HG03571 (cell line): Measurements from ENCODE around the gene NOC4L.

Experiments
- ATAC-seq: cut with Tn5 transposase; IDR thresholded peaks from one replicate; pipeline ENCODE4 v1.9.1; 2021; ENCODE audit not compliant: unreplicated experiment

NOC4L gene

GRCh38 chr12:132154941-132155770 lies 10.9 kb downstream of the NOC4L start:
- no peak for ATAC-seq

DNA sequence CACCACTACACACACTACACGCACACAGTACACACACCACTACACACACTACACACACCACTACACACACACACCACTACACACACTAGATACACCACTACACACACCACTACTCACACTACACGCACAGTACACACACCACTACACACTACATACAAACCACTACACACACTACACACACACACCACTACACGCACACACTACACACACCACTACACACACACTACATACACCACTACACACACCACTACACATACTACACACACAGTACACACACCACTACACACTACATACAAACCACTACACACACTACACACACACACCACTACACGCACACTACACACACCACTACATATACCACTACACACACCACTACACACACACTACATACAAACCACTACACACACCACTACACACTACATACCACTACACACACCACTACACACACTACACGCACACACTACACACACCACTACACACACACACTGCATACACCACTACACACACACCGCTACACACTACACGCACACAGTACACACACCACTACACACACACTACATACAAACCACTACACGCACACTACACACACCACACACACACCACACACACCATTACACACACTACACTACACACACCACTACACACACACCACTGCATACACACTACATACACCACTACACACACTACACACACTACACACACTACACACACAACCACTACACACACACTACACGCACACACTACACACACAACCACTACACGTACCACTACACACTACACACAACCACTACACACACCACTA lies 11.7 kb downstream of the NOC4L start:
- no peak for ATAC-seq

DNA sequence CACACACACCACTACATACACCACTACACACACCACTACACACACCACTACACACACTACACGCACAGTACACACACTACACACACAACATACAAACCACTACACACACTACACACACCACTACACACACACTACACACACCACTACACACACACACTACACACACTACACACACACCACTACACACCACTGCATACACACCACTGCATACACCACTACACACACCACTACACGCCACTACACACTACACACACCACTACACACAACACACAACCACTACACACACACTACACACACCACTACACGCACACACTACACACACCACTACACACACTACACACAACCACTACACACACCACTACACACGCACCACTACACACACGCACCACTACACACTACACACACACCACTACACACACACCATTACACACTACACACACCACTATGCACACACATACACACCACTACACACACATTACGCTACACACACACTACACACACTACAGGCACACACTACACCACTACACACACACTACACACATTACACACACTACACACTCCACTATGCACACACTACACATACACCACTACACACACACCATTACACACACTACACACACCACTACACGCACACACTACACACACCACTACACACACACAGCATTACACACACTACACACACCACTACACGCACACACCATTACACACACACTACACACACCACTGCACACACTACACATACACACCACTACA lies 12.5 kb downstream of the NOC4L start:
- no peak for ATAC-seq

DNA sequence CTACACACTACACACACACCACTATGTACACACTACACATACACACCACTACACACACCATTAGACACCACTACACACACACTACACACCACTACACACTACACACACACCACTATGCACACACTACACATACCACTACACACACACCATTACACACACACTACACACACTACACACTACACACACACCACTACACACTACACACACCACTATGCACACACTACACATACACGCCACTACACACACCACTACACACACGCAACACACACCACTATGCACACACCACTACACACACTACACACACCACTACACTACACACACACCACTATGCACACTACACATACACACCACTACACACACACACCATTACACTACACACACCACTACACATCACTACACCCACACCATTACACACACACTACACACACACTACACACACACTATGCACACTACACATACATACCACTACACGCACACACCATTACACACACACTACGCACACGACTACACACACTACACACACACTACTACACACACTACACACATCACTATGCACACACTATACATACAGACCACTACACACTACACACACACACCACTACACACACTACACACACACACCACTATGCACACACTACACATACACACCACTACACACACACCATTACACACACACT lies 13.6 kb downstream of the NOC4L start:
- ATAC-seq = no peak

DNA sequence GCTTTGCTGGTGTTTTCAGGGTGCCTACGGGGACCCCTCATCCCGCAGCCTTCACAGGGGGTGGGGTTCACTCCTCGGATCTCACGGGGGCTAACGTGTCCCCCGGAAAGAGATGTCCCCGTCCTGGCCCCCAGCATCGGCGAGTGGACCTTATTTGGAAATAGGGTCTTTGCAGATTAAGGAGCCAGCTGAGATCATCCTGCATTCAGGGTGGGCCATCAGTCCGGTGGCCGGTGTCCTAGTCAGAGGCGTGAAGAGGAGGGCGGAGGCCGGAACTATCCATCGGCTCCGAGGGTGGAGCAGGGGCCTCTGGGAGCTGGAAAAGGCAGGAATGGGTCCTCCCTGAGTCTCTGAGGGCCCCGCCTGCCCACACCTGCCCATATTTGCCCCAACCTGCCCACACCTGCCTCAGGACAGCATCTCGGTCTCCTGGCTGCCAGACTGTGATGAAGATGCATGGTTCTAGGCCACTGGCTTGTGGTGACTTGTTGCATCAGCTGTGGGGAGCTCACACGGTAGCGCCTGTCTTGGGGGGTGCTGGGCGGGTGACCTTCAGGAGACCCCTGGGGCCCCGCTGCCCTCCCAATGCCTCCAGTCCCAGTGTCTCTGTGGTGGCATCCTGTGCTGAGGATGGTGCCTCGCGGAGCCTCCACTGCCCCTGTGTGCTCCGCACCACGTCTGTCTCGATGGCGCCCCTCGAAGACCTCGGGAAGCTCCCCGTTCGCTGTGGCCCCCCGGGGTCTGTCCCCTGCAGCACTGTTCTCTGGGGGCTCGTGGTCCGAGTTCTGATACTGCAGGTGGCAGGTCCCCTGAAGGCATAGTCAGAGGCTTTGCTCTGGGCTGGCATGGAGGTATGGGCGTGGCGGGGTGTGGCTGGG lies 14.7 kb downstream of the NOC4L start:
- no peak for ATAC-seq

- no peak for ATAC-seq
Observed at GRCh38 chr12:132159555-132160003, 15.3 kb downstream of the NOC4L start.

DNA sequence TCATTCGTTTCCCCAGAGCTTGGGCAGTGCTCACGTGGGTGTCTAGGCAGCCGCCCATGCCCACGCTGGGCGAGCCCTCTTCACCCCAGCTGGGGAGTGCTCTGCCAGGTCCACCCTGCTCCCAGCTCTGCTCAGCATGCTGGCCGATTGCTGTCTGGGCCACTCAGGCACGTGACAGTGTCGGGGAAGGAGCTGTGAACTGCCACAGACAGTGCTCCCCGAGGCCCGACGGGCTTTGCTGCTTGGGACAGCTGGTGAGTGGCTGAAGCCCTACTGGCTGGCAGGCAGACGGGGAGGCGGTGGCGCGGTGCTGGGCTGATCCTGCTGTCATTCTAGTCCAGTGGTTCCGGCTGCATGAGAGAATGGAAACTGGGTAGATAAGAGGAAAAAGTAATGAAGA lies 15.8 kb downstream of the NOC4L start:
- no peak for ATAC-seq

DNA sequence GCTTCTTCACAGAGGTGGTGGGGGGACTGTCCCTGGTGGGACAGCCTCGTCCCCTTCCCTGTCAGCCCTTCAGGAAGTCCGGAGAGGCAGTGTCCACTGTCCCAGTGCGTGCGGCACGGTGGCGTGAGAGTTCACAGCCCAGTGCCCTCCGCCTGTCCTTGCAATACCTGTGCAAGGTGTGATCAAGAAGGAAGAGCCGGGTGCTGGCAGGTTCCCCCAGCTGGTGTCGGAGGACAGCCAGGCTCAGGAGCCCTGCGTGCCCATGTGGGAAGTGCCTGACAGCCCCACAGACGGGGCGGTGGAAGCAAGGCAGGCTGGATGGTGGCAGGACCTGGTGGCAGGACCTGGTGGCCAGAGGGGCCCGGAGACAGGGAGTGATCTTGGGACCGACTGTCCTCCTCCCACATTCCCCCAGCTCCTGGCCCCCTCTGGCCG lies 16.4 kb downstream of the NOC4L start:
- no peak for ATAC-seq

DNA sequence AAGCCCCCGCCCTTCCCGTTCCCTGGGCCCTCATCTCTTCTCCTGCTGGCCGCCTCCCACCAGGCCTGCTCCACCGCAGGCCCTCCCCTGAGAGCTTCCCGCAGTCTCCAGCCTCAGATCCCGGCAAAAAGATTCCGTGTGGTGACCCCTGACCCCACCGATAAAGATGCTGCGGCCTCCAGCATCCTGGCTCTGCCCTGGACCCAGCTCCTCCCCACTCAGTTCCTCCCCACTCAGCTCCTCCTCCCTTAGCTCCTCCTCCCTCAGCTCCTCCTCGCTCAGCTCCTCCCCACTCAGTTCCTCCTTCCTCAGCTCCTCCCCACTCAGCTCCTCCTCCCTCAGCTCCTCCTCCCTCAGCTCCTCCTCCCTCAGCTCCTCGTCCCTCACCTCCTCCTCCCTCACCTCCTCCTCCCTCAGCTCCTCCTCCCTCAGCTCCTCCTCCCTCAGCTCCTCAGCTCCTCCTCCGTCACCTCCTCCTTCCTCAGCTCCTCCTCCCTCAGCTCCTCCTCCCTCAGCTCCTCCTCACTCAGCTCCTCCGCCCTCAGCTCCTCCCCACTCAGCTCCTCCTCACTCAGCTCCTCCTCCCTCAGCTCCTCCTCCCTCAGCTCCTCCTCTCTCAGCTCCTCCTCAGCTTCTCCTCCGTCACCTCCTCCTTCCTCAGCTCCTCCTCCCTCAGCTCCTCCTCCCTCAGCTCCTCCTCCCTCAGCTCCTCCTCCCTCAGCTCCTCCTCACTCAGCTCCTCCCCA lies 17.0 kb downstream of the NOC4L start:
- no peak for ATAC-seq

GRCh38 chr12:132161796-132162507 lies 17.7 kb downstream of the NOC4L start:
- no peak for ATAC-seq

DNA sequence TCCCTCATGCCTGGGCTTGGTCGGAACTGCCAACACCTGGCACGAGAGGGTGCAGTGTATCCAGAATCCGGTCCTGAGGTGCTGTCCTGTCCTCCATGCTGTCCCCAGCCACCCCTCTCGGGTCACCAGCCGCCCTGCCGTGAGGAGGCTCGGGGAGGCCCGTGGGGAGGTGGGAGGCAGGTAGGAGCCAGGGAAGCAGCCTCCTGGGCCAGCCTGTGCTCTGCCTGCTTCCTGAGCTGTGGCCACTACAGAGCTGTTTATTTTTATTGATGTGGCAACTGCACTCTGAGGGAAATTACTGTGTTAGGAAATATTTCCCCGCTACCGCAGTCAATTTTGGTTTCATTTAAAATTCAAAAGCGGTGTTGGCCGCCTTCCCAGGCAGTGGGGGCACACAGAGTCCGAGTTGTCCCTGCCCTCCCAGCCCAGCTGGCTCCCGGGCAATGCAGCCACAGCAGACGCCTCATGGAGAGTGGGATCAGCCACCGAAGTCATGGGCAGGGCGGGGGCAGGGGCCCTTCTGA lies 18.3 kb downstream of the NOC4L start:
- no peak for ATAC-seq

DNA sequence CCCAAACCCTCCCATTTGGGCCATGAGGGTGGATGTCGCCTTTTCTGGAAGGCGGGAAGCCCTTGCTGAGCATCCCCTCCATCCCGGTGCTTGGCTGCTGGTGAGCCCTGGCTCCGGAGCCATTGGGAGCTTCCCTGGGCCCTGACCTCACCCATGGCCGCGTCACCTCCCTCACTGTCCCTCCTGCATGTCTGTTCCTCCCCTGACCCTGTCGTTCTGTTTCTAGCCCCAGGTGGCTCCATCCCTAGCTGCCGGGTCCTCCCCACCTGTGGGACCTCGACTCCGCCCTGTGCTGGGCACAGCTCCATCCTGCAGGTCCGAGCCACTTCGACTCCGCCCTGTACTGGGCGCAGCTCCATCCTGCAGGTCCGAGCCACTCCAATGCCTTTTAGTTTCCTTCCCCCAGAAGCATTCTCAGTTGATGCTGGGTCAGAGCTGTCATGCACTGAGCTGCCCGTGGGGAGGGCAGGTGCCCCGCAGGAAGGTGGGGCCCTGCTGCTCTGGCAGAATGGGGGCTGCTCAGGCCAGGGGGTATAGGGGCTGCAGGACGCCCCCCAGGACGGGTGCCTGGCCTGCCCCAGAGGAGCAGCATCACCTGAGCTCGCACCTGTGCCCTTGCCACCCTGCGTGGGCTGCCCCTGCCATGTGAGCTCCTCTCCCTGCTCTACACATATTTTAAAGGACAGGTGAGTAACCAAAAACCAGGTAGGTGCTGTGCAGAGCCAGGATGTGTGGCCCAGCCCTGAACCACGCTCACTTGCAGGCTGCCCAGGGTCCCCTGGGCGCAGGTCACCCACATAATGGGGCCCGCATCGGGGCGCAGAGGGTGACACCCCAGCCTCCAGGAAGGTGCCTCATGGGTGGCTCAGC lies 19.0 kb downstream of the NOC4L start:
- no peak for ATAC-seq

GRCh38 chr12:132163911-132164288 lies 19.6 kb downstream of the NOC4L start:
- ATAC-seq = no peak

DNA sequence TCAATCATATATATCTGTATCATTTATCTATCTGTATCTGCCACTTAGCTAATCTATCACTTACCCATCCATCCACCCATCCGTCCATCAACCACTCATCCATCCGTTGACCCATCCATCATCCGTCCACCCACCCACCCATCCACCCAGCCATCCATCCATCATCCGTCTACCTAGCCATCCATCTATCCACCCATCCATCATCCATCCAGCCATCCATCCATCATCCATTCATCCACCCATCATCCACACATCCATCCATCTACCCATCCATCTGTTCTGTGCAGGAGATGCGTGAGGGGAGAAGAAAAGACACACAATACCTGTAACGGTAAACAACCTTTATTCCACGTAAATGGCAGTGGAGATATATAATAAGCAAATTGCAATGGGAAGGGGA lies 20.2 kb downstream of the NOC4L start:
- ATAC-seq = no peak

DNA sequence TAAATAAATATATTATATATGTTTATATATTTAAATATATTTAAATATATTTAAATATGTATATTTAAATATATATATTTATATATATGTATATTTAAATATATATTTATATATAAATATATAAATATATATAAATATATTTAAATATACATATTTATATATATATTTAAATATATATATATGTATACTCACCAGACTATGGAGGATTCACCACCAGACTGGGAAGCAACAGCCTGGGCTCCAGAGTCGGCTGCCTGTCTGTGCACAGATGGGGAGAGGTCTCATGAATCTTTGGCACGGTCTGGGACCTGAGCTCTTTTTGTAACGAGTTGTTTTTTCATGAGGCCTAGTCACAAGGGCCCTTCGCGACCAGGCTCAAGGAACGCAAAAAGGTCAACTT lies 21.3 kb downstream of the NOC4L start:
- ATAC-seq = no peak

DNA sequence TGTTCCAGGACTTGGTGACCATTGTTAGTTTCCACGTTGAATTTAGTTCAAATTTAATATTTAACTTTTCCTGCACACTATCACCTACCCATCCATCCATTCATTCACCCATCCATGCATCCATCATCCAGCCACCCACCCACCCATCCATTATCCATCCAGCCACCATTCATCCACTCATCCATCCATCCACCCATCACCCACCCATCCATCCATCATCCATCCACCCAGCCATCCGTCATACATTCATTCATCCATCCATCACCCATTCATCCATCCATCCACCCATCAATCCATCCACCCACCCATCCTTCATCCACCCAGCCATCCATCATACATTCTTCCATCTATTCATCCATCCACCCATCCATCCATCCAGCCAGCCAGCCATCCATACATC lies 21.8 kb downstream of the NOC4L start:
- ATAC-seq = no peak

GRCh38 chr12:132166801-132167591 lies 22.7 kb downstream of the NOC4L start:
- ATAC-seq = no peak
